ENCODE data around the gene EIF4E2. TPM values are rescaled to one million over a fixed set of nuclear protein-coding genes. Genes with fewer than 3 reads are reported as not detected.

Gene EIF4E2
- total RNA-seq, 2 donors from 2014 or later: 12.2 to 17.4 TPM

- Histone ChIP-seq H3K36me3 (replicated peaks in 1 of 2; ENCODE audit: insufficient read depth in 1 of 2, low read depth in 2 of 2) (no peaks in the 10 kb centered on the region), H3K27ac (no peak overlapping the region), H3K27me3 (no peaks in the 10 kb centered on the region), H3K4me3 (no peak overlapping the region), H3K9me3 (no peaks in the 10 kb centered on the region), H3K4me1 (peaks cover 7% of the 10 kb centered on the region)
- no peak for TF ChIP-seq POLR2A (IDR thresholded peaks at IDR 0.05)
- no peak for TF ChIP-seq CTCF (IDR thresholded peaks at IDR 0.05)
- intact Hi-C loops (cut with DNase I): loop anchor here (10.0 kb wide), 2 partner anchors 445 to 635 kb away; no protein-coding TSS in a partner anchor
- ATAC-seq (no peak), DNase-seq (no peak)
- 70 to 80% methylated on average over 1 to 8 of the region's 8 CpGs for WGBS, 2 donors
Measured at GRCh38 chr2:232609607-232610006, 59.1 kb downstream of the EIF4E2 start.

GRCh38 chr2:232610081-232610480 is 59.6 kb downstream of the EIF4E2 start:
- Histone ChIP-seq H3K4me3 (no peak overlapping the region), H3K36me3 (replicated peaks in 1 of 2; ENCODE audit: insufficient read depth in 1 of 2, low read depth in 2 of 2) (no peaks in the 10 kb centered on the region), H3K9me3 (no peaks in the 10 kb centered on the region), H3K27me3 (no peaks in the 10 kb centered on the region), H3K4me1 (peaks cover 7% of the 10 kb centered on the region), H3K27ac (no peak overlapping the region)
- ATAC-seq (no peak), DNase-seq (no peak)
- TF ChIP-seq CTCF (IDR thresholded peaks at IDR 0.05): no peak
- no peak for TF ChIP-seq POLR2A (IDR thresholded peaks at IDR 0.05)
- WGBS, 2 donors: 63 to 78% methylated on average over 3 of the region's 3 CpGs
- intact Hi-C loops (cut with DNase I): no loop called here

GRCh38 chr2:232611061-232611460 is 60.6 kb downstream of the EIF4E2 start:
- Histone ChIP-seq H3K9me3 (no peaks in the 10 kb centered on the region), H3K27me3 (no peaks in the 10 kb centered on the region), H3K27ac (no peak overlapping the region), H3K36me3 (replicated peaks in 1 of 2; ENCODE audit: insufficient read depth in 1 of 2, low read depth in 2 of 2) (no peaks in the 10 kb centered on the region), H3K4me1 (peaks cover 7% of the 10 kb centered on the region), H3K4me3 (no peak overlapping the region)
- intact Hi-C loops (cut with DNase I): no loop called here
- TF ChIP-seq CTCF (IDR thresholded peaks at IDR 0.05): no peak
- TF ChIP-seq POLR2A (IDR thresholded peaks at IDR 0.05): no peak
- DNase-seq: no peak
- ATAC-seq: no peak
- 73% methylated on average over 6 of the region's 6 CpGs; no CpG with 5 or more reads in 1 of the 2 donors for WGBS, 2 donors

GRCh38 chr2:232611559-232612218 is 61.2 kb downstream of the EIF4E2 start:
- H3K27ac ChIP-seq: no peak overlapping the region
- 28 to 40% methylated on average over 5 to 9 of the region's 9 CpGs for WGBS, 2 donors
- ATAC-seq: peak; percentile 64
- intact Hi-C loops (cut with DNase I): no loop called here
- TF ChIP-seq POLR2A (IDR thresholded peaks at IDR 0.05) (no peak), CTCF (IDR thresholded peaks at IDR 0.05) (peak; percentile 50 to 87 (median 66))
- peaks cover 3% of the 10 kb centered on the region for H3K4me1 ChIP-seq
- H3K4me3 ChIP-seq: no peak overlapping the region
- peak; percentile 36 to 73 (median 59) for DNase-seq
- H3K9me3 ChIP-seq: no peaks in the 10 kb centered on the region
- no peaks in the 10 kb centered on the region for H3K36me3 ChIP-seq (replicated peaks in 1 of 2; ENCODE audit: insufficient read depth in 1 of 2, low read depth in 2 of 2)
- H3K27me3 ChIP-seq: no peaks in the 10 kb centered on the region
